HG03280 (cell line): ENCODE measurements around the gene ASB2.

Experiments used
- ATAC-seq: cut with Tn5 transposase; IDR thresholded peaks from one replicate; pipeline ENCODE4 v1.9.1; 2021; ENCODE audit warnings: mild to moderate bottlenecking, moderate library complexity; ENCODE audit not compliant: unreplicated experiment

The ASB2 gene

GRCh38 chr14:93976477-93977057 lies at the start of gene ASB2:
Gene ASB2 (minus strand): TSS chr14:93976570. CDS start chr14:93964539, 12,031 bp downstream.
- ATAC-seq, result peak; percentile 10

GRCh38 chr14:94025720-94026119 lies 49.4 kb upstream of the ASB2 start:
- ATAC-seq, result no peak

- ATAC-seq, result no peak
Observed at GRCh38 chr14:94024549-94024948, 48.2 kb upstream of the ASB2 start.

- ATAC-seq, result no peak
Observed at GRCh38 chr14:94022532-94023411, 46.4 kb upstream of the ASB2 start.

GRCh38 chr14:94021416-94022157 lies 45.2 kb upstream of the ASB2 start:
- ATAC-seq, result no peak

- no peak for ATAC-seq
Observed at GRCh38 chr14:94021001-94021400, 44.6 kb upstream of the ASB2 start.

GRCh38 chr14:94020267-94020666 lies 43.9 kb upstream of the ASB2 start:
- no peak for ATAC-seq

- no peak for ATAC-seq
Observed at GRCh38 chr14:94019329-94019728, 43.0 kb upstream of the ASB2 start.

- ATAC-seq, result no peak
Observed at GRCh38 chr14:94018308-94018707, 41.9 kb upstream of the ASB2 start.

GRCh38 chr14:94016446-94016976 lies 40.1 kb upstream of the ASB2 start:
- no peak for ATAC-seq

- no peak for ATAC-seq
Observed at GRCh38 chr14:94015223-94015622, 38.9 kb upstream of the ASB2 start.

GRCh38 chr14:94014382-94014781 lies 38.0 kb upstream of the ASB2 start:
- no peak for ATAC-seq

- ATAC-seq, result no peak
Observed at GRCh38 chr14:94011795-94012194, 35.4 kb upstream of the ASB2 start.

- no peak for ATAC-seq
Observed at GRCh38 chr14:94010625-94011024, 34.3 kb upstream of the ASB2 start.

GRCh38 chr14:94009767-94010166 lies 33.4 kb upstream of the ASB2 start:
- peak; percentile 44 for ATAC-seq

- no peak for ATAC-seq
Observed at GRCh38 chr14:94008234-94008633, 31.9 kb upstream of the ASB2 start.

GRCh38 chr14:94005324-94006073 lies 29.1 kb upstream of the ASB2 start:
- ATAC-seq, result no peak

- ATAC-seq, result no peak
Observed at GRCh38 chr14:94004015-94004414, 27.6 kb upstream of the ASB2 start.

- ATAC-seq, result no peak
Observed at GRCh38 chr14:94003397-94003796, 27.0 kb upstream of the ASB2 start.

- peak; percentile 56 for ATAC-seq
Observed at GRCh38 chr14:94001501-94002396, 25.4 kb upstream of the ASB2 start.
